ENCODE data around the gene SLC6A4.

Gene SLC6A4

DNA sequence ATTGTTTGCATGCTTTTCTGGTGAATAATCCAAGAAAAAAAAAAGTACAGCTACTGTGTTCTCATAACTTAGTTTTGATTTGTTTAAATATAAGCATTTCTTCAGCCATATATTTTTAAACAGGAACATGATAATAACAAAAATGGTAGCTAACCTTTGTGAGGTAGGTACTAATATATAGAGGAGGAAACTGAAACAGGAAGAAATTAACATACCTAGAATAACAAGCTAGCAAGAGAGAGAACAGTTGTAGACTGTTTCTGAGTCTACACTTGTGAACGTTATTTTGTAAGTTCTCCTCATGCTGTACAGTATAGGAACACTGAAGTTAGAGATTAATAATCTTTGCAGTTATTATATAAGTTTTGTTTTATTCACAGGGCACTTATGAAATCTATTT lies 69.5 kb downstream of the SLC6A4 start:
- DNase-seq = no peak

DNA sequence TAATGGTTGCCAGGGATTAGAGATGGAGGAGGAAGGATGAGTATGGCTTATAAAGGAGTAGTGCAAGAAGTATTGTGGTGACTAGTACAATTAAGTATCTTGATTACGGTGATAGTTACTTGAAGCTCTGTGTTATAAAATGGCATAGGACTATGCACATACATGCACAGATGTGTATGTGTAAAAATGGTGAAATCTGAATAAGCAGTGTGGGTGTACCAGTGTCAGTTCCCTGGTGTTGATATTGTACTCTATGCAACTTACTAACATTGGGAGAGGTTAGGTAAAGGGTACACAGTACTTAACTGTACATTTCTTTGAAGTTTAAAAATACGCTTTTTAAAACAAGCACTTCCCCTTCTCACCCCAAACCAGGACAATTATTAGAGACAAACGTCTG lies 70.3 kb downstream of the SLC6A4 start:
- DNase-seq = no peak

DNA sequence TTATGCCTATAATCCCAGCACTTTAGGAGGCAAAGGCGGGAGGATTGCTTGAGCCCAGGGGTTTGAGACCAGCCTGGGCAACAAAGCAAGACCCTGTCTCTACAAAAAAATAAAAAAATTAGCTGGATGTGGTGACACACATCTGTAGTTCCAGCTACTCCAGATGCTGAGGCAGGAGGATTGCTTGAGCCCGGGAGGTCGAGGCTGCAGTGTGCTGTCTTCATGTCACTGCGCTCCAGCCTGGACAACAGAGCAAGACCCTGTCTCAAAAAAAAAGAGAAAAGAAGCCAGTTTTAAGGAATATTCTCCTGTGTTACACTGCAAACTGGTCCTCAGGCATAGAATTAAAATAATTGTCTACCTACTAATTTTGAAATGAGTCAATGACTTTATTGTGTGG lies 71.0 kb downstream of the SLC6A4 start:
- no peak for DNase-seq

DNA sequence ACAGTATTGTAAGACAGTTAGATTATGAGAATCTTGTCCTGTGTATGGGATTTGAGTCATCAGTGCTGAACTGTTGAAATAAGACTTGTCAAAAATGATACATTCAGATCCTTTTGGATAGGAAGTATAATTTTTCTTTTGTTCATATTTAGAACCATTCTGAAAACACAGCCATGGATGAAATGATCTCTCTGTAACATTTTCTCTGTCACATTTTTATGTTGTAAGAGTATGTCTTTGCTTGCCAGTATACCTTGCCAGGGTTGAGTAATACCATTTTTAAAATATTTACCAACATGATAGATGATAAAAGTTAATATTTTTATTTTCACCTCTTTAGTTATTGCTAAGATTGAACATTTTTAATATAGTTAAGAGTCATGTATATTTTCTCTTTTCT lies 73.9 kb downstream of the SLC6A4 start:
- DNase-seq = no peak

DNA sequence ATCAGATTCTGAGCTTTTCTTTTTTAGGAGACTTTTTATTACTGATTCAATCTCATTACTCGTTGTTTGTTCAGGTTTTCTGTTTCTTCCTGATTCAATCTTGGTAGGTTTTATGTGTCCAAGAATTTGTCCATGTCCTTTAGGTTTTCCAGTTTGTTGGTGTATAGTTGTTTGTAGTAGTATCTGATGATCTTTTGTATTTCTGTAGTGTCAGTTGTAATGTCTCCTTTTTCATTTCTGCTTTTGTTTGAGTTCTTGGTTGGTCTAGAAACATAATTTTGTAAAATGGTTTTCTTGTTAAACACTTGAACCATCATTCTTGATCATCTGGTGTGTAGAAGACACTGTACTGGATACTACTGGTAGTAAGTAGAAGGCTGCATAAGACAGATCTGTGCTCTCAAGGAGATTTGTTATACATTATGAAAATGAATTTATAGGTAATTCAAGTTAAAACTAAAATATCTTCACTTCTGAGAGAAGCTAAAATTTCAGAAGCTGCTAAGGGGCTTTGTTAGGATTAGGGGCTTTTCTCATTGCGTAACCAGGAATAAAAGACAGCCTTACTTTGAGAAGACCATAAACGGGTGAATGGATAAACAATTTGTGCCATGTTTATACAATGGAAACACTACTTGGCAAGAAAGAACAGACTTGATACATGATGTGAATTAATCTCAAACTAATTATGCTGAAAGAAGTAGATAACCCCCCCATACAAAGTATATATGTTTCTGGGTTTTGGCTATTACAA lies 74.9 kb downstream of the SLC6A4 start:
- no peak for DNase-seq

DNA sequence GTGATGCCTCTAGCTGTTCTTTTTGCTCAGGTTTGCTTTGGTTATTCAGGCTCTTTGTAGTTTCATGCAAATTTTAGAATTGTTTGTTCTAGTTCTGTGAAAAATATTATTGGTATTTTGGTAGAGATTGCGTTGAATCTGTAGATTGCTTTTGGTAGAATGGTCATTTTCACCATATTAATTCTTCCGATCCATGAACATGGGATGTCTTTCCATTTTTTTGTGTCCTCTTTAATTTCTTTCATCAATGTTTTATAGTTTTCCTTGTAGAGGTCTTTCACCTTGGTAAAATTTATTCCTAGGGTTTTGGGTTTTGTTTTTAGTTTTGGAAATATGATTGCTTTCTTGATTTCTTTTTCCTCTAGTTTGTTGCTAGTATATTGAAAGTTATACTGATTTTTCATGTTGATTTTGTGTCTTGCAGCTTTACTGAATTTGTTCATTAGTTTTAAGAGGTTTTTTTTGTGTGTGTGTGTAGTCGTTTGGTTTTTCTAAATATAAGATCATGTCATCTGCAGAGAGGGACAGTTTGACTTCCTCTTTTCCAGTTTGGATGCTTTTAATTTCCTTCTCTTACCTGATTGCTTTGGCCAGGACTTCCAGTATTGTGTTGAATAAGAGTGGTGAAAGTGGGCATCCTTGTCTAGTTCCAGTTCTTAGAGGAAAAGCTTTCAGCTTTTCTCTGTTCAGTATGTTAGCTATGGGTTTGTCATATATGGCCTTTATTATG lies 76.4 kb downstream of the SLC6A4 start:
- no peak for DNase-seq

DNA sequence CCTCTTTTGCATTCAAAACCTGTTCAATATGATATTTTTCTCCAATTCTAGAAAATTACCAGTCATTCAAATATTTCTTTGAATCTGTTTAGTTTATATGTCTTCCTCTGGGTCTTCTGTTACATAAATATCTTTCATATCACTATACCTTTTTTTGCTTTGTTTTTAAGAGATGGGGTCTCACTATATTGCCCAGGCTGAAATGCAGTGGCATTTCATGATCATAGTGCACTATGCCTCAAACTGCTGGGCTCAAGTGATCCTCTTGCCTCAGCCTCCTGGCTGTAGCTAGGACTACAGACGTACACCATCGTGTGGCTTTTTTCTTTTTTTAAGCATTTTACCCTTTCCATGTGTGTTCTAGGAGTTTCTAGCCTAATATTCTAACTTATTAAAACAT lies 80.1 kb downstream of the SLC6A4 start:
- no peak for DNase-seq

DNA sequence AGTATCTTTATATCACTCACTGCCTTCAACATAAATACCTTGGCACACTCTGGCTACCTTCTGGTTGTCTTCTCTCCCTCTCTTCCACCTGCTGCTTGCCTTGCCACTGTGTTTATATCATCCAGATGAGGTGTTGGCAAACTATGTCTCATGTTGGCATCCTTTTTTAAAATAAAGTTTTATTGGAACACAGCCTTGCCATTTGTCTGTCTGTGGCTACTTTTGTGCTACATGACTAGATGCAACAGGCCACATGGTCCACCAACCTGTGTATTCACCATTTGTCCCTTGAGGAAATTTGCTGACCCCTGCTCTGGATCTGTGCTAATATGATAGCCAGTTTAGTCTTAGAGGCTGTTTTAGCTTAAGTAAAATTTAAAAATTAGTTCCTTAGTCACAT lies 82.0 kb downstream of the SLC6A4 start:
- DNase-seq = no peak

DNA sequence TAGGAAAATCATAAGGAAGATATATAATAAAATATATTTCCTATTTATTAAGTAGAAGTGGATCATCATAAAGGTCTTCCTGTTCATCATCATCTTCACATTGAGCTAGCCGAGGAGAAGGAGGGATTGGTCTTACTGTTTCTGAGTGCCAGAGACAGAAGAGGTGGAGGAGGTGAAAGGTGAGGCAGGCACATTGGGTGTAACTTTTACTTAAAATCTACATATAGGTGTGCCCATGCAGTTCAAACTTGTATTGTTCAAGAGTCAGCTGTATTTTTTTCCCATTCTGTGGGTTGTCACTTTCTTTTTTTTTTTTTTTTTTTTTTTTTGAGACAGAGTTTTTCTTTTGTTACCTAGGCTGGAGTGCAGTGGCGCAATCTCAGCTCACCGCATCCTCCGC lies 84.0 kb downstream of the SLC6A4 start:
- no peak for DNase-seq

DNA sequence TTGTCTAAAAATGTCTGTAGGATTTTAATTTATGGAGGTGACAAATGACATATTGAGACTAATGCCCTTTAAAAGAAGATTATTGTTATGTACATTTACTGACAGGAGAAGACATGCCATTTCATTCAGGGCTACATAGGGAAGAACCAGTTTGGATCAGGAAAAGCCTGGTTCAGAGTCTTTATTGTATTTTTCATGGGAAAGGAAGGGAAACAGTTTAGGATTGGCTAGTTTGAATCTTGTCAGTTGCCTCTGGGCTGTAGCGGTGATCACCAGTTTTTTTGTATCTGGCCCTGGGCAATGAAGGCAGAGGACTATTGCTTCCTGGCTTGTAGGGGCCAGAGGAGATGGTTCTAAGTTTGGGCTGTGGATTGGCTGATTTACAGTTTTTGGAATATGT lies 87.1 kb downstream of the SLC6A4 start:
- no peak for DNase-seq

DNA sequence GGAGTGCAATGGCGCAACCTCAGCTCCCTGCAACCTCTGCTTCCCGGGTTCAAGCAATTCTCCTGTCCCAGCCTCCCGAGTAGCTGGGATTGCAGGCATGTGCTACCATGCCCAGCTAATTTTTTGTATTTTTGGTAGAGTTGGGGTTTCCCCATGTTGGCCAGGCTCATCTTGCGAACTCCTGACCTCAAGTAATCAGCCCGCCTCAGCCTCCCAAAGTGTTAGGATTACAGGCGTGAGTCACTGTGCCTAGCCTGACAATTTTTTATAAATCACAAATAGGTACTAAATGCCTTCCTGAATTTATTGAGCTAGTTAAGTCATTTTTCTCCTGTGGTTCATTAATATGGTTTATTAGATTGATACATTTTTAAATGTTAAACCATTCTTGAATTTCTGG lies 87.6 kb downstream of the SLC6A4 start:
- DNase-seq = peak; percentile 6

Data from EL (cell line).